Measurements from ENCODE around the gene FLOT2. TPM values are rescaled to one million over a fixed set of nuclear protein-coding genes. Genes with fewer than 3 reads are reported as not detected.
"Not testable (repeated sequence)": the region's sequence is repeated elsewhere in the genome, so short reads cannot be mapped to it uniquely, and the experiment has no call there.

The FLOT2 gene, protein sequence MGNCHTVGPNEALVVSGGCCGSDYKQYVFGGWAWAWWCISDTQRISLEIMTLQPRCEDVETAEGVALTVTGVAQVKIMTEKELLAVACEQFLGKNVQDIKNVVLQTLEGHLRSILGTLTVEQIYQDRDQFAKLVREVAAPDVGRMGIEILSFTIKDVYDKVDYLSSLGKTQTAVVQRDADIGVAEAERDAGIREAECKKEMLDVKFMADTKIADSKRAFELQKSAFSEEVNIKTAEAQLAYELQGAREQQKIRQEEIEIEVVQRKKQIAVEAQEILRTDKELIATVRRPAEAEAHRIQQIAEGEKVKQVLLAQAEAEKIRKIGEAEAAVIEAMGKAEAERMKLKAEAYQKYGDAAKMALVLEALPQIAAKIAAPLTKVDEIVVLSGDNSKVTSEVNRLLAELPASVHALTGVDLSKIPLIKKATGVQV
- total RNA-seq (2014; rRNA removed; shearing (Covaris generic)), result 76.9 and 84.7 TPM in 2 replicates

DNA sequence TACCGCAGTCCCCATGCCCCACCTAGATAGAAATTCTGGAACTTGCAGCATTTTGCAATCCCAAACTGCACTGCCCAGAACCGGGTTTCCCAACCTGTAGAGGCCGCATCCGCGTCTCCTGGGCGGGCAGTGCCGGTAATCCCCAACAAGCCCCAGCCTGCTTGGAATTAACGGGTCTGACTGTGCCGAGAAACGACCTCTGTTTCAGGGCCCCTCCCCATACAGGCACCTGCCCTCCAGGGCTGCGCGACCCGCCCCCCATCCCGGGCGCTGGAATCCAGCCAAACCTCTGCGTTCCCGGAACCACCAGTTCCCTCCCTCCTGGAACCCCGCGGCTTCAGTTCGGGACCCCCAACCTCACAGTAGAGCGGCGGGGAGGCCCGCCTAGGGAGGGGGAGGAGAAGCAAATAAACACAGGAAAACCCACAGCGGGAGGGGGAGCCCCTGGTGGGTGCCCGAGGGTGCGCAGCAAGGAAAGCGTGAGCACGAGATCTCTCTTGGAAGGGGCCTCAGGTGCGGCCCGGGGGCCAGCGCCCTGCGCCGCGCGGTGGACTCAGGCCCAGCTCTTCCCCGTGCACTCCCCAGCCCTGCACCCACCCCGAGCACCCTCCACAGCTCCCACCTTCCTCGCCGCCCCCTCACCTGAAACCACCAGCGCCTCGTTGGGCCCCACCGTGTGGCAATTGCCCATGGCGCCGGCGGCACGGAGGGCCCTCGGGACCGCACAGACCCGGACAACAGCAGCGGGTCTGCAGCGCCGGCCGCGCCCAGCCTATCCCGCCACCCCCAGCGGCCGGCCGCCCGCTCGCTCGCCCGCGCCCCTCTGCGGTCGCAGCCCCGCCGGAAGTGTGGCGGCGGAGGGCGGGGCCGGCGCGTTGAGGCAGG lies at the start of gene FLOT2:
FLOT2 (minus strand) TSS at position 850 of the 885 bp plus-strand sequence; CDS start at position 691, 159 bp downstream.
- Histone ChIP-seq H3K36me3 (replicated peaks; ENCODE audit: control insufficient read depth, insufficient read depth, low read length) (peaks cover 3% of the 10 kb centered on the region), H3K4me3 (ENCODE audit: insufficient read depth, low read depth, low read length) (peak within 1 kb of the TSS; percentile 98), H3K27me3 (ENCODE audit: control insufficient read depth, insufficient read depth, low read length) (no peaks in the 10 kb centered on the region; the same call in 1 of the 2 replicates)
- DNase-seq, result peak; percentile 95

DNA sequence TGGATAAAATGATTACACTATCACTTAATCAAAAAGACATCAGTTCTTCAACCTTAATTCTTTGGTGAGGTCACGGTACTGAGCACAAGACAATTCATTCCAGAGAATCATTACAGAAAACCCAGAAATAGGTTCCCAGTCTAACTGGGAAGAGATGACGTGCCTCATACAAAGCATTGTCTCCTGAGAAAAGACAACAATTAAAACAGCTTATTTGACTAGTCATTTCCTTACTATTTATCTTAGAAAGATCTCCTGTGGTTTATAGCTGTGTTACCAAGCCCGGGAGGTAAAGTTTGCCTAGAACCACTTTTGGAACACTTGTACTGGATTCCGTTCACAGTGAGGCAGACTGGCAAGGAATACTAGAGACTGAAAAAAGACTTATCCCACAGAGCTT lies 48.7 kb upstream of the FLOT2 start:
- DNase-seq, result no peak
- H3K36me3 ChIP-seq (replicated peaks; ENCODE audit: control insufficient read depth, insufficient read depth, low read length), result peaks cover 3% of the 10 kb centered on the region
- no peak overlapping the region for H3K4me3 ChIP-seq (ENCODE audit: insufficient read depth, low read depth, low read length)
- no peaks in the 10 kb centered on the region for H3K27me3 ChIP-seq (ENCODE audit: control insufficient read depth, insufficient read depth, low read length)

DNA sequence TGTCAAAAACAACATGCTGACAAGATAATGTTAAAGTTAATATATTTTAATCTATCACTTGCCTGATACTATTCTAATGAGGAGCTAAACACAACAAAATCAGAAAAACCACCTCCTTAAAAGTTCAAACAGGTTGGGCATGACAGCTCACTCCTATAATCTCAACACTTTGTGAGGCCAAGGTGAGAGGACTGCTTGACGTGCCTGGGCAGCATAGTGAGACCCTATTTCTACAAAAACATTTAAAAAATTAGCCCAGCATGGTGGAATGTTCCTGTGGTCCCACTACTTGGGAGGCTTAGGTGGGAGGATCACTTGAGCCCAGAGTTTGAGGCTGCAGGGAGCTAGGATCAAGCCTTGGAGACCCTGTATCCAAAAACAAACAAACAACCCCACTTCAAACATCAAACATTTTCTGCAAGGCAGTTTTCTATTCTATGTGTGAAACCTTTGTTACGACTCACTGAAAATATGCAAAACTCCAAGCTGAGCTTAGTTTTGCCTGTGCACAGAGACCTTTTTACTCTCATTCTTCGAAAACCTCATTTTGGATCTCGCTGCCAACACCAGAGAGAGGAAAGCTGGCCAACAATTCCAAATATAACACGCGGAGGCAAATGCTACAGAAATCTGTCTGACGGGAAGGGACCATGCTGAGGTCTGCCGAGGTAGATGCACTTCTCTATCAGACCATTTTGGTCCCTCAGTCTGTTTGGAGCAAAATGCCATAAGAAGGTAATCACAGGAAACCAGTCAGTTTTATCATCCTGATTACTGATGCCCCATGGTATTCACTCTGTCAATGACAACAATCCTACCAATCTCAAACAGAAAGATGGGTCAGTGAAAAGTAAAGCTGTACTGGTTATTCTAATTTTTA lies 47.6 kb upstream of the FLOT2 start:
- no peak overlapping the region for H3K4me3 ChIP-seq (ENCODE audit: insufficient read depth, low read depth, low read length)
- no peaks in the 10 kb centered on the region for H3K27me3 ChIP-seq (ENCODE audit: control insufficient read depth, insufficient read depth, low read length)
- no peak for DNase-seq
- peaks cover 3% of the 10 kb centered on the region for H3K36me3 ChIP-seq (replicated peaks; ENCODE audit: control insufficient read depth, insufficient read depth, low read length)

DNA sequence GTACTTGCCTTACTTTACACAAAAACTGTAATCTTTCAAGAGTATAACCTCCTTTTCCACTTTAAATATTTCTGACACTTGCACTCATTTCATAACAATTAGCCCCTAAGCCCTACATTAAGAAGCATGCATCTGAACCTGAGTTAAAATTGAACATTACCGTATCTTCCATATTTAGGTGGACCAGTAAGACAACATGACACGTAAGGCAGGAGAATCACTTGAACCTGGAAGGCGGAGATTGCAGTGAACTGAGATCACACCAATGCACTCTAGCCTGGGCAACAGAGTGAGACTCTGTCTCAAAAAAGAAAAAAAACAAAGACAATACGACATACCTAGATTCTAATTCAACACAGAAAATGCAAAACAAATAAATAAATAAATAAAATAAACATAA lies 46.8 kb upstream of the FLOT2 start:
- H3K36me3 ChIP-seq (replicated peaks; ENCODE audit: control insufficient read depth, insufficient read depth, low read length), result peaks cover 4% of the 10 kb centered on the region
- H3K27me3 ChIP-seq (ENCODE audit: control insufficient read depth, insufficient read depth, low read length), result no peaks in the 10 kb centered on the region
- DNase-seq, result no peak
- no peak overlapping the region for H3K4me3 ChIP-seq (ENCODE audit: insufficient read depth, low read depth, low read length)

DNA sequence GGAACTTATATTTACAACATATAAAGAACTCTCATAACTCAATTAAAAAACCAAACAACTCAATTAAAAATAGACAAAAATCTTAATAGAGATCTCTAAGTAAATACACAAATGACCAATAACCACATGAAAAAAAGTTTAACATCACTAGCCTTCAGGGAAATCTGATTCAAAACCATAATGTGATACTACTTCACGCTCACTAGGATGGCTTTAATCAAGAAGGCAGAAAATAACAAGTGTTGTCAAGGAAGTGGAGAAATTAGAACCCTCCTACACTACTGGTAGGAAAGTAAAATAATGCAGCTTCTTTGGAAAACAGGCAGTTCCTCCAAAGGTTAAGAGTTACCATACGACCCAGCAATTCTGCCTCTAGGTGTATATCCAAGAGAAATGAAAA lies 45.4 kb upstream of the FLOT2 start:
- DNase-seq, result no peak
- Histone ChIP-seq H3K36me3 (replicated peaks; ENCODE audit: control insufficient read depth, insufficient read depth, low read length) (peaks cover 4% of the 10 kb centered on the region), H3K4me3 (ENCODE audit: insufficient read depth, low read depth, low read length) (no peak overlapping the region), H3K27me3 (ENCODE audit: control insufficient read depth, insufficient read depth, low read length) (no peaks in the 10 kb centered on the region)

DNA sequence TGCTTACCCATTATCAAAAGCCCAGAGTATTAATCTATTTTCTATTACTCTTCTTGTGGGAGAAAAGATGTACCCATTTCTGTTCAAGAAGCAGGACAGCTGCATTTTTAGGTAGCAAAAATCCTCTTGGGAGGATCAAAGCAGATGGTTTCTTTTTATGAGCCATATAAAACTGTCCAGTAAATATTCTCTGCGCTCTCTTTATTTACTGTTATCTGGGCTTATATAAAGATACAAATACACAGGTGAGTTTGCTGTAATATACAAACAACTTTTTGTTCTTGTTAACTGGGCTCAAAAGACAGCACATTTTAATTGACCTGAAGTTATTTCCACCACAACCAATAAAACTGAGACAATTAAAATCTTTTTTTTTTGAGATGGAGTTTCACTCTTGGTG lies 43.7 kb upstream of the FLOT2 start:
- H3K4me3 ChIP-seq (ENCODE audit: insufficient read depth, low read depth, low read length), result no peak overlapping the region
- H3K27me3 ChIP-seq (ENCODE audit: control insufficient read depth, insufficient read depth, low read length), result no peaks in the 10 kb centered on the region
- peaks cover 4% of the 10 kb centered on the region for H3K36me3 ChIP-seq (replicated peaks; ENCODE audit: control insufficient read depth, insufficient read depth, low read length)
- no peak for DNase-seq

DNA sequence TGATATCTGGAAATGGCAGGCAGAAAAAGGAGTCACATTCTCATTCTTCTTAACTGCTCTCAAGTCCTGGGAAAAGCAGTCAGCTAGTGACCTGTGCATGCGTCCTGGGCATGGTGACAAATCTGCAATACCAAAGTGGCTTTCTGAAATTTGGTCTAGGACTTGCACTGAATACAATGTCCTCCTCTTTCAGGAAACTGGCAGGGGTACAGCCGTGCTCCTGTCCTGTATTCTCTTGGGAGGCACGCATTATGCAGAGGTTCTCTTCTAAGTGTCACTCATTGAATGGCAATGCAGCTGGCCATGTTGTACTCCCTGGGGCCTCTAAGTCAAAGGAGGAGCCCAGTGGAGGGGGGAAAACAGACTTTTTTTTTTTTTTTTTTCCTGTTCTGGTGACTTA lies 43.1 kb upstream of the FLOT2 start:
- no peaks in the 10 kb centered on the region for H3K27me3 ChIP-seq (ENCODE audit: control insufficient read depth, insufficient read depth, low read length)
- peaks cover 4% of the 10 kb centered on the region for H3K36me3 ChIP-seq (replicated peaks; ENCODE audit: control insufficient read depth, insufficient read depth, low read length)
- DNase-seq, result no peak
- H3K4me3 ChIP-seq (ENCODE audit: insufficient read depth, low read depth, low read length), result no peak overlapping the region

DNA sequence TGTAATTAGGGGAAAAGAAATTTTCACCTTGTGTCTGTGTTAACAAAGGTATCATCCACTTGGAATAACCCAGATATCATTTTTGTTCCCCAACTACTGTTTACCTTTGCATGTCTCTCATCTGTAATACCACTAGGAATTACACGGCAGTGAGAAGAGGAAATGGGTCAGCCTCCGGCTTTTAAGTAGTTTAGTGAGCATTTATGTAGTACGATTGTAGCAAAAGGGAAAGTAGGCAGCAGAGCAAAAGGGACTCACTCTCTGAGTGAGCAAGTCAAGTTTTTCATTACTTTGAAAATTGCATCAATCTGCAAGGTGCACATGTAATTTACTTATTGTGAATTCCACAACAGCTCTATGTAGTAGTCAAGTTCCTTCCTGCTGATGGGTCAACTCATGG lies 42.6 kb upstream of the FLOT2 start:
- DNase-seq, result no peak
- no peaks in the 10 kb centered on the region for H3K27me3 ChIP-seq (ENCODE audit: control insufficient read depth, insufficient read depth, low read length)
- no peak overlapping the region for H3K4me3 ChIP-seq (ENCODE audit: insufficient read depth, low read depth, low read length)
- peaks cover 4% of the 10 kb centered on the region for H3K36me3 ChIP-seq (replicated peaks; ENCODE audit: control insufficient read depth, insufficient read depth, low read length)

DNA sequence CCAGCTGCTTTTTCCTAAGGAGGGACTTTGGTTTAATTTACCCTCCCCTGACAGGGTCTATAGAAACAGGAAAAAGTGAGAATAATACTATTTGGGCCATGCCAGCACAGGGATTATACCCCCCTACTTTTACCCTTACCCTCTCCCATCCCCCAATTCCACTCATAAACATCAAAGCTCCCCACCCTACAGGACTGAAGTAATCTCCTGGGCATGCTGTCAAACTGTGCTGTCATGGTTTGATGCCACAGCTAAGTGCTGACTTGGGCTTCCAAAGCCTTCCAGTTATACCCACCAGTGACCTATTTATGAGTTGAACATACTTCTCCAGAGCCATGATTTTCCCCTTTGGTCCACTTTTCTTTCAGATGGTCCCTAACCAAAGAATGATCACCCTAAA lies 41.0 kb upstream of the FLOT2 start:
- Histone ChIP-seq H3K4me3 (ENCODE audit: insufficient read depth, low read depth, low read length) (no peak overlapping the region), H3K36me3 (replicated peaks; ENCODE audit: control insufficient read depth, insufficient read depth, low read length) (peaks cover 2% of the 10 kb centered on the region), H3K27me3 (ENCODE audit: control insufficient read depth, insufficient read depth, low read length) (no peaks in the 10 kb centered on the region)
- DNase-seq, result no peak

DNA sequence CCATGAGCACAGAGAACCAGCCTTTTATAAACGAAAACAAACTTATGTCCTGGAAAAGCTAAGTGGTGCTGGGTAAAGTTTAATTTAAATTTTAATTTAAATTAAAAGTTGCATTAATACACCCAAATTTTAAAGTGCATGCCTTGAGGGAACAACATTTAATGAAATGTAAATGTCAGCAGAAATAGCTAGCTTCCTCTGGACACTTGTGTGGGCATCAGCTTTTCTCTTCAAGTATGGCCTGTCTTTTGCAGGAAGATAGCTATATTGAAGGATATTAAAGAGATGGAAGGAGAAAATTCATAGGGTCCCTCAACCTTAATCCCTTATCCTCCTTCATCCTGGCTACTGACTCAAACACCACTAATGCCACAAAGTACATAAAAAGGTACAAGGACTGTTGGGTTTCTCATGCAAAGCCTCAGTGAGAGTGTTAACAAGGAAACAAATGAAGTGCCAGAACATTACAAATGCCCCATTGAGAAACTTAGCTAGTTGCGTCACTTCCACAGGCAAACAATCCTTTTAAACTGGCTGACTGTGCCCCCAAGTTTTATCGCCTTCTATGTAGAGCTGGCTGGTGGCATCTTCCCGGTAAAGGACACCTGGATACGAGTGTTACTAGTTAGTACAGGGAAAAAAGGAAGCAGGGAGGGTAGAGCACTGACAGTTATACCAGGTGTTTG lies 39.7 kb upstream of the FLOT2 start:
- Histone ChIP-seq H3K4me3 (ENCODE audit: insufficient read depth, low read depth, low read length) (no peak overlapping the region), H3K36me3 (replicated peaks; ENCODE audit: control insufficient read depth, insufficient read depth, low read length) (peaks cover 2% of the 10 kb centered on the region), H3K27me3 (ENCODE audit: control insufficient read depth, insufficient read depth, low read length) (no peaks in the 10 kb centered on the region)
- DNase-seq, result no peak

DNA sequence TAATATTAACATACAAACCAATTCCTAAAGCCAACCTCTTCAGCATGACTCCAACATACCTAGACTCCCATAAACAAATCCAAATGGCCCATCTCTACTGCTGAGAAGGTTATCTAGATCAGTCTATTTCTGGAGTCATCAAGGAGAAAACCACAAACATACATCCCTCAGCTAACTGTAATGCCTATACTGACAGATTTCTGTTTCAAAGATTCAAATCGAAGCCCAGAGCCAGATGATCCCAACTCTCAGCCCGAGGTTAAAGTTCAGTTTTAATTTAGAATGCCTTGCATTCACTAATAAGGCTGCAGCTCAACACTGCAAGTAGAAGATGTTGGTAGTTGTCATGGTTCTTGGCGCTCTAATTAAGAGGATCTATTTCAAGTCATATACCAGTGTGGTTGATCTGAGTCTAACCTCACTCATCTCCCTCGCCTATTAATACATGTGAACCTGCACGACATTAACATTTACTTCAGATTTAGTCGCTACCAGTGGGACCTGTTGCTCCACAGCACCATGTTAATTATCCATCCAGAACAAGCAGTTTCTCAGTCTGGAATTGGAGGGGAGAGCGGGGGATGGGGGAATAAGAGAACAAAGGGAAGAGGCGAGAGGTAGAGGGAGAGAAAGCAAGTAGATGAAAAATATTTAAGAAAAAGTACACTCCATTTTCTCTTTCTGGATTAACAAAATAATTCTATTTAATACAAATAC lies 38.4 kb upstream of the FLOT2 start:
- no peaks in the 10 kb centered on the region for H3K27me3 ChIP-seq (ENCODE audit: control insufficient read depth, insufficient read depth, low read length)
- peaks cover 2% of the 10 kb centered on the region for H3K36me3 ChIP-seq (replicated peaks; ENCODE audit: control insufficient read depth, insufficient read depth, low read length)
- H3K4me3 ChIP-seq (ENCODE audit: insufficient read depth, low read depth, low read length), result no peak overlapping the region
- no peak for DNase-seq

DNA sequence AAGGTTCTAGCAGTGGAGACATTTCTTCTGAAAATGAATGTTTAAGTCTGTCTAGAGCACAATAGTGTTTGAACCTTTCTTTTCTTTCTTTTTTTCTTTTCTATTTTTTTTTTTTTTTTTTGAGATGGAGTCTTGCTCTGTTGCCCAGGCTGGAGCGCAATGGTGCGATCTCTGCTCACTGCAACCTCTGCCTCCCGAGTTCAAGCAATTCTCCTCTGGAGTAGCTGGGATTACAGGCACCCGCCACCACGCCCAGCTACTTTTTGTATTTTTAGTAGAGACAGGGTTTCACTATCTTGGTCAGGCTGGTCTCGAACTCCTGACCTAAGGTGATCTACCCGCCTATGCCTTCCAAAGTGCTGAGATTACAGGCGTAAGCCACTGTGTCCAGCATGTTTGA lies 37.0 kb upstream of the FLOT2 start:
- DNase-seq; H3K27me3 ChIP-seq (ENCODE audit: control insufficient read depth, insufficient read depth, low read length); H3K4me3 ChIP-seq (ENCODE audit: insufficient read depth, low read depth, low read length); H3K36me3 ChIP-seq (replicated peaks; ENCODE audit: control insufficient read depth, insufficient read depth, low read length): not testable (repeated sequence)

DNA sequence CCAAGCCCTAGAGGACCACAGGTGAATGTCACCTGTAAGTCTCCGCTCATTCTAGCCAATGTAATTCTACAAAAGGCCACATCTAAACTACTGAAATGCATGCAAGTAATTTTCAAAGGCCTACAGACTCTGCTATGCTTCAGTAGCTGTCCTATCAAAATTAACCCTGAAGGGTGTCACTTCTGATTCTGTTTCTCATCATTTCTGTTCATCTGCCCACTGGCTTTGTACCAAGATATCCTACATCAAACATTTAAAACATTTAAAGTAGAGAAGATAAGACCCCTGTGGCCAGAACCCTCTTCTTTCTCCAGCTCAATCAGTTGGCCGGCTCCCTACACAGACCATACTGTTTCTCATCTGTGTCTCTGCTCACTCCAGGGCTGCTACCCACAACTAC lies 32.3 kb upstream of the FLOT2 start:
- Histone ChIP-seq H3K27me3 (ENCODE audit: control insufficient read depth, insufficient read depth, low read length) (no peaks in the 10 kb centered on the region), H3K36me3 (replicated peaks; ENCODE audit: control insufficient read depth, insufficient read depth, low read length) (peaks cover 11% of the 10 kb centered on the region), H3K4me3 (ENCODE audit: insufficient read depth, low read depth, low read length) (no peak overlapping the region)
- no peak for DNase-seq
